ENCODE data around the gene ASCC1.

ASCC1 gene

GRCh38 chr10:72240371-72240770 is 24.3 kb upstream of the ASCC1 start:
- Histone ChIP-seq H4K20me1 (no peaks in the 10 kb centered on the region), H3K4me3 (no peak overlapping the region), H3K27me3 (no peaks in the 10 kb centered on the region), H3K4me2 (no peak overlapping the region), H3K27ac (no peak overlapping the region), H3K9me3 (replicated peaks in 1 of 11) (no peaks in the 10 kb centered on the region), H3K4me1 (peaks cover 33 to 66% (median 46%) of the 10 kb centered on the region in 10 experiments), H3K36me3 (peaks cover 17 to 34% (median 26%) of the 10 kb centered on the region in 11 experiments), H3K9ac (no peak overlapping the region)
- TF ChIP-seq Cebpa-rat (IDR thresholded peaks at IDR 0.05): no peak

GRCh38 chr10:72239409-72239808 is 23.3 kb upstream of the ASCC1 start:
- peaks cover 24 to 56% (median 37%) of the 10 kb centered on the region in 10 experiments for H3K4me1 ChIP-seq
- no peaks in the 10 kb centered on the region for H4K20me1 ChIP-seq
- H3K4me3 ChIP-seq: no peak overlapping the region
- no peaks in the 10 kb centered on the region for H3K27me3 ChIP-seq
- peak overlapping the region in 6 of 11 experiments; percentile 24 to 70 (median 54); a peak in 10 of 22 replicates for H3K4me2 ChIP-seq
- 0 out of 22 replicates have a peak overlapping the region, but pooled peaks of 1 of the 11 experiments have one; percentile 1 for H3K9ac ChIP-seq
- H3K27ac ChIP-seq: peak overlapping the region in 2 of 11 experiments; percentile 27 to 41; a peak in 4 of 22 replicates
- H3K36me3 ChIP-seq: peaks cover 27 to 44% (median 35%) of the 10 kb centered on the region in 11 experiments
- TF ChIP-seq Cebpa-rat (IDR thresholded peaks at IDR 0.05): no peak
- no peaks in the 10 kb centered on the region for H3K9me3 ChIP-seq (replicated peaks in 1 of 11)

GRCh38 chr10:72238392-72239175 is 22.5 kb upstream of the ASCC1 start:
- Histone ChIP-seq H3K27me3 (no peaks in the 10 kb centered on the region), H4K20me1 (no peaks in the 10 kb centered on the region), H3K4me2 (peak overlapping the region in 6 of 11 experiments; percentile 24 to 70 (median 54); a peak in 10 of 22 replicates), H3K27ac (peak overlapping the region in 2 of 11 experiments; percentile 27 to 41; a peak in 4 of 22 replicates), H3K9me3 (replicated peaks in 1 of 11) (no peaks in the 10 kb centered on the region), H3K36me3 (peaks cover 35 to 52% (median 44%) of the 10 kb centered on the region in 11 experiments), H3K9ac (0 out of 22 replicates have a peak overlapping the region, but pooled peaks of 1 of the 11 experiments have one; percentile 1), H3K4me1 (peaks cover 15 to 48% (median 28%) of the 10 kb centered on the region in 10 experiments), H3K4me3 (no peak overlapping the region)
- TF ChIP-seq Cebpa-rat (IDR thresholded peaks at IDR 0.05): no peak

GRCh38 chr10:72235544-72236279 is 19.6 kb upstream of the ASCC1 start:
- no peaks in the 10 kb centered on the region for H3K27me3 ChIP-seq
- H3K27ac ChIP-seq: no peak overlapping the region
- H3K4me3 ChIP-seq: no peak overlapping the region
- H3K4me1 ChIP-seq: peaks cover under 1 to 33% (median 12%) of the 10 kb centered on the region in 10 experiments; a peak in 19 of 20 replicates
- no peaks in the 10 kb centered on the region for H3K9me3 ChIP-seq (replicated peaks in 1 of 11)
- no peak overlapping the region for H3K9ac ChIP-seq
- H3K4me2 ChIP-seq: no peak overlapping the region
- H4K20me1 ChIP-seq: no peaks in the 10 kb centered on the region
- peaks cover 57 to 79% (median 71%) of the 10 kb centered on the region in 11 experiments for H3K36me3 ChIP-seq
- TF ChIP-seq Cebpa-rat (IDR thresholded peaks at IDR 0.05): no peak

- Histone ChIP-seq H3K4me1 (peaks cover 10 to 41% (median 19%) of the 10 kb centered on the region in 10 experiments; a peak in 19 of 20 replicates), H4K20me1 (no peaks in the 10 kb centered on the region), H3K36me3 (peaks cover 59 to 90% (median 79%) of the 10 kb centered on the region in 11 experiments), H3K4me3 (no peak overlapping the region), H3K4me2 (no peak overlapping the region), H3K9me3 (replicated peaks in 1 of 11) (no peaks in the 10 kb centered on the region), H3K27me3 (no peaks in the 10 kb centered on the region), H3K9ac (no peak overlapping the region), H3K27ac (no peak overlapping the region)
- no peak for TF ChIP-seq Cebpa-rat (IDR thresholded peaks at IDR 0.05)
These were observed 18.6 kb upstream of the ASCC1 start for GRCh38 chr10:72234560-72235095.

GRCh38 chr10:72233621-72234020 is 17.5 kb upstream of the ASCC1 start:
- Histone ChIP-seq H3K9me3 (replicated peaks in 1 of 11) (no peaks in the 10 kb centered on the region), H3K4me3 (no peak overlapping the region), H3K27ac (no peak overlapping the region), H4K20me1 (peaks cover 0 to 4% (median 0%) of the 10 kb centered on the region in 11 experiments; a peak in 3 of 22 replicates), H3K27me3 (no peaks in the 10 kb centered on the region), H3K4me1 (peaks cover 11 to 41% (median 22%) of the 10 kb centered on the region in 10 experiments), H3K9ac (no peak overlapping the region), H3K36me3 (peaks cover 59 to 98% (median 81%) of the 10 kb centered on the region in 11 experiments), H3K4me2 (no peak overlapping the region)
- TF ChIP-seq Cebpa-rat (IDR thresholded peaks at IDR 0.05): no peak

- 0 out of 22 replicates have a peak overlapping the region, but pooled peaks of 1 of the 11 experiments have one; percentile 9 for H3K27ac ChIP-seq
- H4K20me1 ChIP-seq: peaks cover 0 to 11% (median 0%) of the 10 kb centered on the region in 11 experiments; a peak in 4 of 22 replicates
- H3K9ac ChIP-seq: no peak overlapping the region
- TF ChIP-seq Cebpa-rat (IDR thresholded peaks at IDR 0.05): no peak
- H3K9me3 ChIP-seq (replicated peaks in 1 of 11): no peaks in the 10 kb centered on the region
- no peak overlapping the region for H3K4me3 ChIP-seq
- H3K36me3 ChIP-seq: peaks cover 39 to 86% (median 62%) of the 10 kb centered on the region in 11 experiments
- peak overlapping the region in 4 of 11 experiments; percentile 10 to 56 (median 14); a peak in 5 of 22 replicates for H3K4me2 ChIP-seq
- peaks cover 32 to 73% (median 47%) of the 10 kb centered on the region in 10 experiments for H3K4me1 ChIP-seq
- H3K27me3 ChIP-seq: no peaks in the 10 kb centered on the region
These were observed 13.5 kb upstream of the ASCC1 start for GRCh38 chr10:72229261-72230251.

- no peaks in the 10 kb centered on the region for H3K27me3 ChIP-seq
- H3K9ac ChIP-seq: peak overlapping the region in 6 of 11 experiments; percentile 3 to 51 (median 34); a peak in 6 of 22 replicates
- peaks cover 29 to 86% (median 61%) of the 10 kb centered on the region in 11 experiments for H3K36me3 ChIP-seq
- H3K4me1 ChIP-seq: peaks cover 38 to 85% (median 57%) of the 10 kb centered on the region in 10 experiments
- peak overlapping the region in 4 of 11 experiments; percentile 2 to 61 (median 54); a peak in 8 of 22 replicates for H3K27ac ChIP-seq
- no peak for TF ChIP-seq Cebpa-rat (IDR thresholded peaks at IDR 0.05)
- no peak overlapping the region for H3K4me3 ChIP-seq
- no peaks in the 10 kb centered on the region for H3K9me3 ChIP-seq (replicated peaks in 1 of 11)
- H3K4me2 ChIP-seq: peak overlapping the region; percentile 37 to 71 (median 58)
- peaks cover 0 to 11% (median 0%) of the 10 kb centered on the region in 11 experiments; a peak in 5 of 22 replicates for H4K20me1 ChIP-seq
These were observed 12.3 kb upstream of the ASCC1 start for GRCh38 chr10:72228318-72228751.

Measured in BLaER1 treated with 17β-estradiol and CSF1 and Interleukin-3, amounts not matched to agents 10 nM and 100 nM (cell line).